Measurements from ENCODE around the gene ABCA9. TPM values are rescaled to one million over a fixed set of nuclear protein-coding genes. Genes with fewer than 3 reads are reported as not detected.
A peak's percentile ranks its signal among the peaks of the same experiment; 100 is the strongest.

ABCA9 gene
- total RNA-seq, 2 experiments from 2014 or later, result 0.47 TPM; not detected in 1

DNA sequence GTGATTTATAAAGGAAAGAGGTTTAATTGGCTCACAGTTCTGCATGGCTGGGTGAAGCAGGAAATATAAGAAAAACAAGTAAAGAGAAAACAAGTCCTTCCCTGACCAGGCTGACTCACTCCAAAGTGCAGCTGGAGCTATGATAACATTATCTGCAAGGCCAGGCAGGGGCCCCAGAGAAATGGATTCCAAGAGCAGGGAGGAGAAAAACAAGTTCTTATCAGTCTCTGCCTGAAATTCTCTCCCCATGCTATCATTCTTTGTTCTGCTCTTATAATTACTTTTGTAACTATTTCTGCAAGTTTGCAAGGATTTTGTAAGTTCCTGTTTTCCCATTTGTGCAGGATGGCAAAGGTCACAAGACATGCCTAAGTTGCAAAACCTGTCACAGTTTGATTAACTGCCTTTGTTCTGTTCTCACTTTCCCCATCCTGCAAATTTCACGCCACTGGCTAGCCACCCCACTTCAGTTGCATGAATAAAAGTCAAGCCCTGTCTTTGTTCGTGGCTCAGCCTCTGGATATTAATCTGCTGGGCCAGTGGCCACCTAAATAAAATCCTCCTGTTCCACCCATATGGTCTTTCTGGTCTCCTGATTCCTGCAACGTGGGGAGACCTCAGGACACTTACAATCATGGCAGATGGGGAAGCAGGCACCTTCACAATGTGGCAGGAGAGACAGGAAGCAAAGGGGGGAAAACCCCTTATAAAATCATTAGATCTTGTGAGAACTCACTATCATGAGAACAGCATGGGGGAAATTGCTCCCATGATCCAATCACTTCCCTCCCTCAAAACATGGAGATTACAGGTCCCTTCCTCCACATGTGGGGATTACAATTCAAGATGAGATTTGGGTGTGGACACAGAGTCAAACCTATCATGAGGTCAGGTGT is 13.1 kb downstream of the ABCA9 start:
- Histone ChIP-seq H3K27ac (ENCODE audit: low read depth, low read length, poor library complexity, severe bottlenecking) (no peak overlapping the region), H3K4me3 (ENCODE audit: low read depth, low read length, poor library complexity, severe bottlenecking) (no peak overlapping the region), H3K36me3 (ENCODE audit: insufficient read depth, low read length) (no peaks in the 10 kb centered on the region), H3K79me2 (ENCODE audit: insufficient read depth, low read depth, low read length) (no peaks in the 10 kb centered on the region), H2AFZ (ENCODE audit: low read length) (0 out of 2 replicates have a peak overlapping the region, but pooled peaks have one; percentile 5), H3K9me3 (ENCODE audit: low read length) (no peaks in the 10 kb centered on the region), H4K20me1 (ENCODE audit: insufficient read depth, low read length) (no peaks in the 10 kb centered on the region), H3K9me2 (ENCODE audit: insufficient read depth, low read length) (no peaks in the 10 kb centered on the region), H3K4me2 (ENCODE audit: low read length) (no peak overlapping the region), H3K4me1 (ENCODE audit: insufficient read depth, low read length, poor library complexity, severe bottlenecking) (no peaks in the 10 kb centered on the region)
- POLR2A ChIA-PET, result no interaction called here
- BruUV-seq (replicated peaks), result no TSS peak
- DNase-seq (ENCODE audit: low spot score), result no peak
- CTCF ChIA-PET (ENCODE audit: unreplicated experiment), result no interaction called here
- intact Hi-C loops (cut with micrococcal nuclease; ENCODE audit: unreplicated experiment), result no loop called here
- TF ChIP-seq, protein P1, sequence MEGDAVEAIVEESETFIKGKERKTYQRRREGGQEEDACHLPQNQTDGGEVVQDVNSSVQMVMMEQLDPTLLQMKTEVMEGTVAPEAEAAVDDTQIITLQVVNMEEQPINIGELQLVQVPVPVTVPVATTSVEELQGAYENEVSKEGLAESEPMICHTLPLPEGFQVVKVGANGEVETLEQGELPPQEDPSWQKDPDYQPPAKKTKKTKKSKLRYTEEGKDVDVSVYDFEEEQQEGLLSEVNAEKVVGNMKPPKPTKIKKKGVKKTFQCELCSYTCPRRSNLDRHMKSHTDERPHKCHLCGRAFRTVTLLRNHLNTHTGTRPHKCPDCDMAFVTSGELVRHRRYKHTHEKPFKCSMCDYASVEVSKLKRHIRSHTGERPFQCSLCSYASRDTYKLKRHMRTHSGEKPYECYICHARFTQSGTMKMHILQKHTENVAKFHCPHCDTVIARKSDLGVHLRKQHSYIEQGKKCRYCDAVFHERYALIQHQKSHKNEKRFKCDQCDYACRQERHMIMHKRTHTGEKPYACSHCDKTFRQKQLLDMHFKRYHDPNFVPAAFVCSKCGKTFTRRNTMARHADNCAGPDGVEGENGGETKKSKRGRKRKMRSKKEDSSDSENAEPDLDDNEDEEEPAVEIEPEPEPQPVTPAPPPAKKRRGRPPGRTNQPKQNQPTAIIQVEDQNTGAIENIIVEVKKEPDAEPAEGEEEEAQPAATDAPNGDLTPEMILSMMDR (conservative IDR thresholded peaks at IDR 0.05; ENCODE audit: low read length), result no peak
- TF ChIP-seq EZH2phosphoT487 (IDR thresholded peaks at IDR 0.05; ENCODE audit: borderline replicate concordance, low read depth, low read length), result no peak

DNA sequence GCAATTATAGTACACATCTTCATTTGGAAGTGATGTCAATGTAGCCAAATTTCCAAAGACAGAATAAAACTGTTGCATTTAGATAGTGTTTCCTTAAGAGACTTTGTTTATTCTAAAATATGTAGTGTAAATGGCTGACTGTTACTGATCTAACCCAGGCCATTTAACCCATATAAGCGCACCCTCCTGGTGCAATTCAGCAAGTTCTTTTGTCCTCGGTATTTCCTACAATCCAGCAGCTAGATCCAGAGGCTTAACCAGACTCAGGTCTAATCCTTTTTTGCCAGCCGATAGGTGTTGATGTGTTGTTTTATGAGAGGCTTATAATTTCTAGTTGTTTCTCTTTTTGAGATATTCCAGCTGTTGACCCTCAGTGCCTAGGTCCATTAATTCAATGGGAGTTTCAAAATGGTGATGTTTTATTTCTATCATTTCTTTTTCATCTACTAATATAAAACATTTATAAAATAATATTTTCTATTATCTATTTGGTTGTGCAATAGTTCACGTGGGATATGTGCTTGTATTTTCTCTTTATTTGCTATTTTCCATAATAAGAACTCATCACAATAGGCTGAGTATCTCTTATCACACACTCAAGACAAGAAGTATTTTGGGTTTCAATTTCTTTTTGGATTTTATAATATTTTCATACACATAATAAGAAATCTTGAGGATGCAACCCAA is 14.5 kb downstream of the ABCA9 start:
- H3K9me2 ChIP-seq (ENCODE audit: insufficient read depth, low read length), result no peaks in the 10 kb centered on the region
- H3K27ac ChIP-seq (ENCODE audit: low read depth, low read length, poor library complexity, severe bottlenecking), result no peak overlapping the region
- no peaks in the 10 kb centered on the region for H3K9me3 ChIP-seq (ENCODE audit: low read length)
- no peak overlapping the region for H2AFZ ChIP-seq (ENCODE audit: low read length)
- POLR2A ChIA-PET, result no interaction called here
- H3K4me3 ChIP-seq (ENCODE audit: low read depth, low read length, poor library complexity, severe bottlenecking), result no peak overlapping the region
- intact Hi-C loops (cut with micrococcal nuclease; ENCODE audit: unreplicated experiment), result no loop called here
- TF ChIP-seq EZH2phosphoT487 (IDR thresholded peaks at IDR 0.05; ENCODE audit: borderline replicate concordance, low read depth, low read length), result no peak
- TF ChIP-seq, protein P1 (conservative IDR thresholded peaks at IDR 0.05; ENCODE audit: low read length), result no peak
- H3K4me1 ChIP-seq (ENCODE audit: insufficient read depth, low read length, poor library complexity, severe bottlenecking), result no peaks in the 10 kb centered on the region
- no peak overlapping the region for H3K4me2 ChIP-seq (ENCODE audit: low read length)
- CTCF ChIA-PET (ENCODE audit: unreplicated experiment), result no interaction called here
- H3K79me2 ChIP-seq (ENCODE audit: insufficient read depth, low read depth, low read length), result no peaks in the 10 kb centered on the region
- BruUV-seq (replicated peaks), result no TSS peak
- H4K20me1 ChIP-seq (ENCODE audit: insufficient read depth, low read length), result no peaks in the 10 kb centered on the region
- DNase-seq (ENCODE audit: low spot score), result no peak
- no peaks in the 10 kb centered on the region for H3K36me3 ChIP-seq (ENCODE audit: insufficient read depth, low read length)

DNA sequence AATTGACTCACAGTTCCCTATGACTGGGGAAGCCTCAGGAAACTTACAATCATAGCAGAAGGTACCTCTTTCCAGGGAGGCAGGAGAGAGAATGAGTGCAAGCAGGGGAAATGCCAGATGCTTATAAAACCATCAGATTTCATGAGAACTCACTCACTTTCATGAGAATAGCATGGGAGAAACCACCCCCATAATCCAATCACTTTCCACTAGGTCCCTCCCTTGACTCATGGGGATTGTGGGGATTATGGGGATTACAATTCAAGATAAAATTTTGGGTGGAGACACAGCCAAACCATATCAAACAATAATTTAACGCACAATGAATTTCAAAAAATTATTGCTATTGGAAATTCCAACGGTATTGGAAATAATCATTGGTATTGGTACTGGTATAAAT is 15.1 kb downstream of the ABCA9 start:
- Histone ChIP-seq H4K20me1 (ENCODE audit: insufficient read depth, low read length) (no peaks in the 10 kb centered on the region), H3K79me2 (ENCODE audit: insufficient read depth, low read depth, low read length) (no peaks in the 10 kb centered on the region), H3K4me3 (ENCODE audit: low read depth, low read length, poor library complexity, severe bottlenecking) (no peak overlapping the region), H3K4me2 (ENCODE audit: low read length) (no peak overlapping the region), H3K27ac (ENCODE audit: low read depth, low read length, poor library complexity, severe bottlenecking) (no peak overlapping the region), H3K9me2 (ENCODE audit: insufficient read depth, low read length) (no peaks in the 10 kb centered on the region), H2AFZ (ENCODE audit: low read length) (no peak overlapping the region), H3K4me1 (ENCODE audit: insufficient read depth, low read length, poor library complexity, severe bottlenecking) (no peaks in the 10 kb centered on the region), H3K9me3 (ENCODE audit: low read length) (no peaks in the 10 kb centered on the region), H3K36me3 (ENCODE audit: insufficient read depth, low read length) (no peaks in the 10 kb centered on the region)
- intact Hi-C loops (cut with micrococcal nuclease; ENCODE audit: unreplicated experiment), result no loop called here
- no peak for DNase-seq (ENCODE audit: low spot score)
- POLR2A ChIA-PET, result no interaction called here
- CTCF ChIA-PET (ENCODE audit: unreplicated experiment), result no interaction called here
- TF ChIP-seq, protein P1 (conservative IDR thresholded peaks at IDR 0.05; ENCODE audit: low read length), result no peak
- no peak for TF ChIP-seq EZH2phosphoT487 (IDR thresholded peaks at IDR 0.05; ENCODE audit: borderline replicate concordance, low read depth, low read length)
- BruUV-seq (replicated peaks), result no TSS peak
